Measurements from ENCODE around the gene LEMD1.
"Not testable (repeated sequence)": the region's sequence is repeated elsewhere in the genome, so short reads cannot be mapped to it uniquely, and the experiment has no call there.

Gene LEMD1

DNA sequence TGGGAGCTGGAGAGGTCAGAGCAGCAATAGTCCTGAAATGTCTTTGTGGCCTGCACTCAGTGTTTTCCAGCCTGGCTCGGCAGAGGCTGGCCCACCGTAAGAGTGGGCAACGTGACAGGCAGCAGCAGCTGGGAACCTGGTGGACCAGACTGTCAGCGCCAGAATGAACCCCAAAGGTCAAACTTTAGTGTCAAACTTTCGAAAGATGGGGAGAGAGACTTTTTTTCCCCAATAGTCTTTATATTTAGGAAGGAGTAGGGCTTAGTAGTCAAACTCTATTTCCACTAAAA is 23.7 kb upstream of the LEMD1 start:
- DNase-seq, result no peak

DNA sequence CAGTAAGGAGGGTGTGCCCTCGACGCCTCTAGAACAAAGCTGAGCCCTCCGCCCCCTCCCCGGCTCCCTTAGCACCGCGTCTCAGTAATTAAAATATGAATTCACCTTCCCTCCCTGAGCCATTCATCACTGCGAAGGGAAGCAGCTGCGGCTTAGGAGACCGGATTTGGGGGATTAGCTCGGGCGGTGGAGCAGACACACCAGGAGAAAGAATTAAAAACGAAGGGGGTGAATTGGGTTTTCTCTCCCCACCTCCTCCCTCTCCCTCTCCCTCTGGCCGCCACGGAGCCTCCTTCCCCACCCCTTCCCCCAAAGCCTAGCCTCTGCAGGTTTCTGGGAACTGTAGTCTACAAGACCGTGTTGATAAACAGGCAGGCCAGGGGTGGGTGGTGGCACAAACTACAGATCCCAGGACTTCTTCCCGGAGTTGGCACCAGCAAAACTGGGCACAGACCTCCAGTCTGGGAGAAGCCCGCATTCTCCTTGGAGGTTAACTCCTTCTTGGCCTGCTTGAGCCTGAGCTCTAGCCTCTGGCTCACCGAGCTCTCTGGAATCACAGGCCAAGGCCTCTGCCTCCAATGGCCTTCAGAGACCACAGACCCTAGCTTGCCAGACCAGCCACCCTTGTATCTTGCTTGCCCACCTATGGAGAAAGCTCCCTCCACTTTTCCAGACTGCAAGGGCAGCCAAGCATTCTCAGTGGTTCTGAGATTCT is 23.2 kb upstream of the LEMD1 start:
- no peak for DNase-seq

- no peak for DNase-seq
These were observed 22.6 kb upstream of the LEMD1 start for GRCh38 chr1:205444300-205444930.

DNA sequence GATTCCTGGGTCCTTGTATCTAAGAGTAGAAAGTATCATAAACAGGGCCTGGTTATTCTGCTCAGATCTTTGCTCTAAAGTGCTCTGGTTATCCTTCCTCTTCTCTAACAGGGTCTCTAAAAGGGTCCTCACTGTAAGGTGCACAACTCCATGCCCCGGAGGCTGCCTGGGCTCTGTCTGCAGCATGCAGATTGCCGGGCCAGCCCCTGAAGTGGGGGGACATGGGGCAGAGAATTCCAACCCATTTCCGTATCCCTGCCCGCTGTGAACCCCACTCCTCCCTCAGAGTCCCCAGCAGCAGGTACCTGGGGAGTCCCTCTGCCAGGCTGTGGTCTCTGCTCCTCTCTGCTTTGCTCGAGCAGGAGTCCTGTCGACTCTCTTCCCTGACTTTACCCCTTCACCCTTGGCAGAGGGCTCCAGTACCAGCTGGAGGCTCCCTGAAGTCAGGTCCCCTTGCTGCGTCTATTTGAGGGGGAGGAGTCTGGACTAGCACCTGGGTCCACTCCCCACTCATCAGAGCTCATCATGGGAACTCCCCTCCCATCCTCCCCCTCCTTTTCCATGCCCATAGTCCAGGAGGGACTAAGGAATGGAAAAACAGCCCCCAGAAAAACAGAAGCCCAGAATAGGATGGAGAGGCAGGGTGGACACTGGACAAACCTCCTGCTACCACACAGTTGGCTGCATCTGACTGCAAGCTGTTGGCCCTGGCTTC is 21.9 kb upstream of the LEMD1 start:
- DNase-seq, result no peak

DNA sequence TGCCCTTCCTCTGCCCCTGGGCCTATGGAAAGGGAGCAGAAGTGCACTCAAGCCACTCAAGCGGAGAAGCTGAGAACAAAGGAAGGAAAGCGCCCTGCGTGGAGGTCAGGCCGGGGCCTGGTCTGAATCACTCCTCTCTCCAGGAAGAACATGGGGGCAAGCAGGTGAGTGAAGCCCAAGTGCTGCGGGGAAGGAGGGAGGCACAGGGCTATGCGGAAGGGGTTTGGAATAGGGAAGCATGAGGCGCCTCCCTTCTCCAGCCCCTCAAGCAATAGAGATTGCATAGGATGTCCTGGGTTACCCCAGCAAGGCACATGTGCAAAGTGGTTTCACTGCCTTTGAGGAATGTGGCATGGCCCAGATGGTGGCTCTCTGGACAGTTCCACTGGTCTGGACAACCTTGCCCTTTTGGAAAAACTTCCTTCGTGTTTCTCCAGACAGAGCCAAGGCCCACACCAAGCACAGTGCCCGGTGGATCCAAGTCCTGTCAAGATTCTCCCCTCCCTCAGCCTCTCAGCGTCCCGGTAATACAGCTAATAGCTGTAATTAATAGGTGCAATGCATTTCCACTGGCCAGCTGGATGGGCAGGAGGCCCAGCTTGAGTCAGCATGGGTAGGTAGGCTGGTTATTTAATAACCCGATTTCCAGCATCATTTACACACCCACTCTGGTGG is 20.3 kb upstream of the LEMD1 start:
- no peak for DNase-seq

DNA sequence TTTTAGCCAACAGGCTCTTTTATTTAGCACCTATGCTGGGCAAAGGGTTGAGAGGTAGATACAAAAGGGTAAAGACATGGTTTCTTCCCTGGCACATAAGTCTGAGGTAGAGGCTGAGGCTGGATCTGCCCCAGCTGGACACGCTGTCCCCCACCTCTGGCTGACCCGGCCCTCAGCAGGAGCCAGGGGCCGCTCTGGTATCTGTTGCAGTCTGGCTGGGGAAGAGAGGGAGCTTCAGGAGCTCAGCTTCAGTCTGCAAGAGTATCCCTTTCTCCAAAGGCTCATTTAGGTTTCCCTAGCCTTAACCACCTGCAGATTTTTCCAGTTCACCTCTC is 19.8 kb upstream of the LEMD1 start:
- DNase-seq, result no peak

- no peak for DNase-seq
These were observed 19.4 kb upstream of the LEMD1 start for GRCh38 chr1:205441318-205441633.

GRCh38 chr1:205440476-205441317 is 18.8 kb upstream of the LEMD1 start:
- no peak for DNase-seq

GRCh38 chr1:205440121-205440475 is 18.2 kb upstream of the LEMD1 start:
- no peak for DNase-seq

- no peak for DNase-seq
These were observed 16.6 kb upstream of the LEMD1 start for GRCh38 chr1:205438213-205439158.

GRCh38 chr1:205437570-205437969 is 15.7 kb upstream of the LEMD1 start:
- no peak for DNase-seq

- DNase-seq, result no peak
These were observed 15.0 kb upstream of the LEMD1 start for GRCh38 chr1:205436776-205437410.

DNA sequence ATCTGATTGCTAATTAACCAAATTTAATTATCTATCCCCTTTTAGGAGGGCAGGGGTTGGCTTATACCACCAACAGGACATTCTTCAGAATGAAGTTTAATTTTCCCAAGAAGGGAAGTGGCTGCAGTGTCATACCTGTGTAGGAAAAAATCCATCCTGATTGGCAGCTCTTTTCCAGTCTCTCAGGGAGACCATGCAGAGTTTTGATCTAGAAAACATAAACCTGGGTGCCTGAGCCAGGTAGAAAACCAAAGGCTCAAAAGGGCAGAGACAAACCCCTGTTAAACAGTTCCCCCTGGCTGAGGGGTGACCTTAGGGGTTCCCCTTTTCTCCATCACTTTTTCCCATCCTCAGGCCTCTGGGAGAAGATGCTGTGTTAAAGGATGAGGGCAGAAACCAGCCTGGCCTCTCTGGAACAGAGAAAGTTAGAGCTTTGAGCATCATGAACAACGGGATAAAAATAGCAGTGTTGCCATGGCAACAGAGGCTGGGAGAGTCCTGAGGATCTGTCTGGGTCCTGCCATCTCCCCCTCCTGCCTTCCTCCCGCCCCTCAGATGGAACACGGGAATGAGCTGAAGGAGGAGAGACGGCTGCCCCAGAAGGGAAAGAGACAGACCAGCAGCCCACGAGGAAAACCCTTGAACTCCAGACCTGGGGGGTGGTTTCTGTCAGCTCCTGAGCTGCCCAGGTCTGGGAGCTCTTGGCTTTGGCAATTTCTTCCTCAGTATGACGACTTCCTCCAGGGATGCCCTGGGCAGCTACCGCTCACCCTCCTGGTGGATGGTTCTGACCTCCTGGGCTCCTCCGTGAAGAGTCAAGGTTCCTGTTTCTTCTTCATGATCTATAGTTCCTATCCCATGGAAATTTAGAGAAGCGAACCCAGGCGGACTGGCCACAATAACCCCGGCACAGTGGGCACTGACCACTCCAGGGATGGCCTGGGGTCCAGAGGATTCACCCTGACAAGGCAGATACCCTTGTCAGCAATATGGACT is 14.0 kb upstream of the LEMD1 start:
- DNase-seq, result no peak

- no peak for DNase-seq
These were observed 12.9 kb upstream of the LEMD1 start for GRCh38 chr1:205434738-205435137.

- DNase-seq, result not testable (repeated sequence)
These were observed 10.8 kb upstream of the LEMD1 start for GRCh38 chr1:205432692-205433091.

- DNase-seq, result no peak
These were observed 10.3 kb upstream of the LEMD1 start for GRCh38 chr1:205432116-205432515.

GRCh38 chr1:205430696-205431305 is 8.9 kb upstream of the LEMD1 start:
- no peak for DNase-seq

GRCh38 chr1:205429762-205430695 is 8.2 kb upstream of the LEMD1 start:
- DNase-seq, result no peak
